Endothelial cell of coronary artery (primary cell): ENCODE data around the gene ELAVL3. TPM values are rescaled to one million over a fixed set of nuclear protein-coding genes. Genes with fewer than 3 reads are reported as not detected.

ENCODE experiments used
- total RNA-seq: library from RNA; depleted of rRNA; stranded (reverse); fragments of >200 nt; gene quantifications from 2 replicates; pipeline ENCODE4 v1.2.3, GENCODE V29; 2014

The ELAVL3 gene
- not detected in 2 replicates for total RNA-seq

DNA sequence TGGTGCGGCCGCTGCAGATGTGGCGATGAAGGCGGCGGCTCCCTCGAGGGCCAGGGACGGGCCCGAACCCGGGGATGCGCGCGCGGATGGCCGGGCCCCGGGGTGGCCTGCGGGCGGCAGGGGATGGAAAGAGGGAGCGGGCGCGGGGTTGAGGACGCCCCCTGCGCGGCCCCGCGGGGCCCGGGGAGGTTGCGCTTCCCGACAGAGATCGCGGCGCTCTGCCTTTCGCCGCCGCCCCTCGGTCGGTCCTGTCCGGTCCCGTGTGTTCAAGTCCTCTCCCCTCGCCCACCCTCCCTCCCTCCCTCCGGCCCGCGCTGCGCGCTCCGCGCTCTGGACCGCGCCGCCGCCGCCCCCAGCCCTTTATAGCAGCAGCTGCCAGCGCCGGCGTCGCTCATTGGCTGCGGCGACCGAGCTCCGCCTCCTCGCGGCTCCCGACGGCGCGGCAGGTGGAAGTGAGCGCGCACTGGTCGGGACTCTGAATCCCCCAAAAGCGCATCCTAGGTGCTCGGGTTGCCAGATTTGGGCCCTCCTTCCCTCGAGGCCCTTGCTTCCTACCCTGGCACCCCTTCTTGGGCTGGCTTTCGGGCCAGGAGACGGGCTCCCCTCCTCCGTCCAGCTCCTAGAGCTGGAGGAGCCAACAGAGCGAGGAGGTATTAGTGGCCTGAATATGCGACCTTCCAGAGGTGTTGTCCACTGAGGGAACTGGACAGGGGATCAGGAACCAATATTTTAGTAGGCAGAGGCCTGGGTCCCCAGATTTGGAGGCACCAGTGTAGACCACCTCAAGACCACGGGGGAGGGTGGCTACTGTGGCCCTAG lies at the start of gene ELAVL3:
Gene ELAVL3, minus strand, starts transcription at position 332 of the 819 bp plus-strand sequence. CDS start 438 bp downstream, outside the sequence.

DNA sequence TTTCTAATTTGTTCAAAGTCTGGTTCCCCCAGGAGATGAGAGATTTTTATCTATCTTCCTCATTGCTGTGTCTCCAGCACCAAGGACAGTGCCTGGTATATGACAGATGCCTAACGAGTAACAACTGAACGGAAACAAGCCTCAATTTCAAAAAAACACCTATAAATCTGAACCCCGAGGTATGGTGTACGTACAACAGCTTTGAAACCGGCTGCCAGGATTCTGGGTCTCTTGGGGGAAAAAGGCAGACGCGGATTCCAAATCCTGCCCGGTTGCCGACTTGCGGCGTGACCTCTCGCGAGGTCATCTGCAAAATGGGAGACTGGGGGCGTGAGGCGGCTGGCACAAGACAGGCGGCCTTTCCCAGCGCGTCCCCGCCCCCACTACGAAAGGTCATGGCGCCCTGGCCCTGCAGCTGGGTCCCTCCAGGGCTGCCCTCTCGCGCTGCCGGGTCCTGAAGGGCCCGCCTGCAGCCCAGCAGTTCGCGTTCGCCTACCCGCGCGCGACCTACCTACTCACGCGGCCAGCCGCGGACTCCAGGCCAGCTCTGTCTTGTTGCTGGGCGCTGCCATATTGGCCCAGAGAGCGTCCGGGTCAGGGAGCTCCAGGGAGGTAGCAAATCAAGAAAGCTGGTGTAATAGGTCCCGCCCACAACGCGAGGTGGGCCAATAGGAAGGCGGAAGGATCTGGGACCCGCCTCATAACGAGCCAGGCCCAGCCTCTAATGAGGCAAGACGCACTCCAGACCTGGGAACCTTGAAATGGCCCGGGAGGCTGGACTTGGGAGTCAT lies 47.9 kb upstream of the ELAVL3 start, which contains the start of gene ECSIT:
Gene ECSIT, minus strand, starts transcription at position 584 of the 791 bp plus-strand sequence. CDS start 9,964 bp downstream, outside the sequence.

DNA sequence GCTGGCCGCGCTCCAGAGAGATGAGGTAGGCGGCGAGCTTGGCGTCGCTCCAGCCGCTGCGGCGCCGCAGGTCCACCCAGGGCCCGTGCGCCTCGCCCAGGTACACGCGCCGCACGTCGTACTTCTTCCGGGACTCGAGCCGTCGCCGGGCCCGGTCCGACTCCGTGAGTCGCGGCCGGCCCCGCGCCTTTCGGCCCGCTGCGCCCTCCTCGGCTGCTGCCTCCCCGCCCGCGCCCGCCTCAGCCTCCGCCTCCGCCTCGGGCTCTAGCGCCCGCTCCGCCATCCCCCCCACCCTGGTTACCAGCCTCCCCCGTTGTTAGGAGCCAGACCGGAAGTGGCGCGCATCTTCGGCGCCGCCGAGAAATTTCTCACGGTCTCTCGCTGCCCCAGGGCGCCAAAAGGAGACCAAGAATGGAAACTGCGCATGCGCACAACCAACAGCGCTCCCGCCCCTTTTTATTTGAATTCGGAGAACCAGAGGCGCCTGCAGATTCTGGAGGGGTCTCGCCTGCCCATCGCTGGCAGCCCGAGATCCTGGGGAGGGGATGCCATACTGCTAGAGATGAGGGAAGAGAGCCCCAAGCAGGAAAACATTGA lies 24.8 kb upstream of the ELAVL3 start, which contains the start of gene ZNF653:
Gene ZNF653, minus strand, starts transcription at position 336 of the 597 bp plus-strand sequence. Its CDS starts 53 bp downstream, at position 283.

DNA sequence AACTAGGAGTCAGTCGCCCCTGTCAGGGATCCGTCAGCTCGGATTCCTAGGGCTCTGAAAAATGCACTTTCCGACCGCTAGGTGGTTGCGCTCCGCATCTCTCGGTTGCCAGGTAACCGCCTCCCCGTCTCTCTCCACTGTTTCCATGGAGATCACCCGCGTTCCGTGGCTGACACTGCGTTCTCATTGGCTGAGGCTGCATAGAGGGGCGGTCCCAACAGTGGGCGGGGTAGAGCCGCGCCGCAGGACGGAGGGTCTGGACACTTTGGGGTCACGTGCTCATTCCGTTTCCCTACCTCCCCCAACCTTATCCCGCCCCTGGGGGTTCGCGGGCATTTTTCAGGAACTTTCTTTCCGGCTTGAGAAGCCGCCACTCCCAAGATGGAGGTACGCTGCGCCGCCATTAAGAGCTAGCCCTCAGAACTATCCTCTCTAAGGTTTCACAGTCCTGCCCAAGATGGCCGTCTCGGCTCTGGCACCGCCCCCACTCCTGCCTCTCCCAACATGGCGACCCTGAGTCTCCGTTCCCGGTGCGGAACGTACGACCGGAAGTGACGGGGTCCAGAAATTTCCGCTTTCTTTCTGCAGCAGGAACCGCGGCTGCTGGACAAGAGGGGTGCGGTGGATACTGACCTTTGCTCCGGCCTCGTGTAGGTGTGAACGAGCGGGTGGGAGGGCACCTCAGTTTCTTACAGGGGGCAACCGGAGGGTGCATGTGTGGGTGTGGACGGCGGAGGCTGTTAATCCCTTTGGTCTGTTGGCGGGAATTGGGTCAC lies 45.6 kb downstream of the ELAVL3 start, which contains the start of the genes ODAD3 and PRKCSH:
Gene ODAD3, minus strand, starts transcription at position 65 of the 776 bp plus-strand sequence. CDS start 105 bp downstream, outside the sequence.
Gene PRKCSH, plus strand, starts transcription at position 579 of the 776 bp plus-strand sequence. CDS start 483 bp downstream, outside the sequence.

DNA sequence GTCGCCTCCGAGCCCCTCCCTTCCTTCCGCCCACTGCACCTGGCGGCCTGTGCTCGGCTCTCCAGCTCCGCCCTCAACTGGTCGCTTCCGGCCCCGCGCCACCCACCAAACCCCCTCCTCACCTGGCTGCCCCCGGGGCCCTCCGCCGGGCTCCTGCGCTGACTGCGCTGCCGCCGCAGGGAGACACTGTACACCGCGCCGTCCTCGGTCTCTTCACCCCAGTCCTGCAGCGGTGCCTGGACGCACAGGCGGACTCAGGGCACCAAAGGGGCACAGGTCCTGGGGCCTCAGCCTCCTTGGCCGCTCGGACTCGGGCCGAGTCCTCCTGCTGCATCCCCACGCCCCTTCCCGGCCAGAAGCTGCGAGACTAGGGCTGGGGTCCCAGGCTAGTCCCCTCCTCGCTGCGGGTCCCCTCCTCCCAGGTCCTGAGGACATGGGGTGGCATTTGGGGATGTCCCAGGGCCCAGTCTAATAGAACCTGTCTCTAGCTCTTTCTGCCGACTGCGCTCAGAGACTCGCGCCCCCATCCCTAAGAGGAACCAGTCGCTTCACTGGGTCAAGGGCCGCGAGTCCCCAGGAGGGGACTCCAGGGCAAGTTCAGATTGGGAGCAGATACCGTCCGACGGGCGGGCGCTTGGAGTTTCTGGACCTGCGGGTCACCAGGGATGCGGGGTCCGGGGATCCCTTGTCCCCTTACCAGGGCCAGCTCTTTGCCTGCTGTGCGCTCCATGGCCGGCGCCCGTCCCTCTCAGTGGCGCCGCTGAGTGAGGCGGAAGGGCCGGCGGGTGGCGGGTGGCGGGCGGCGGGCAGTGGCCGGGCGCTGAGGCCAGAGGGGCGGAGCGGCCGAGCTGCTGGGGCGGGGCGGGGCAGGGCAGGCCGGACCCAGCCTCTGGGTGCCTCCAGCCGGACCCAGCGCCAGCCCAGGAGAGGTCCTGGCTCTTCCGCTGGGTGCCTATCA lies 62.0 kb downstream of the ELAVL3 start, which contains the start of gene RGL3:
Gene RGL3, minus strand, starts transcription at position 766 of the 958 bp plus-strand sequence. Its CDS starts 36 bp downstream, at position 730.

Other genes starting within 250 kb of the ELAVL3 start
- not detected in 2 replicates for gene ANGPTL8, start 241.4 kb downstream of the ELAVL3 start, total RNA-seq
- 46.7 and 86.6 TPM in 2 replicates for gene DOCK6, start 218.5 kb downstream of the ELAVL3 start, total RNA-seq
- not detected in 2 replicates for gene TSPAN16, start 184.9 kb downstream of the ELAVL3 start, total RNA-seq
- gene RAB3D, start 141.4 kb downstream of the ELAVL3 start, total RNA-seq = 35.7 and 42.8 TPM in 2 replicates
- gene TMEM205, start 134.8 kb downstream of the ELAVL3 start, total RNA-seq = 54.2 and 67.8 TPM in 2 replicates
- gene CCDC159, start 134.5 kb downstream of the ELAVL3 start, total RNA-seq = 8.3 and 11.1 TPM in 2 replicates
- gene PLPPR2, start 125.6 kb downstream of the ELAVL3 start, total RNA-seq = 6.7 and 8.4 TPM in 2 replicates
- gene SWSAP1, start 106.4 kb downstream of the ELAVL3 start, total RNA-seq = 0.56 and 0.72 TPM in 2 replicates
- 6.3 and 6.7 TPM in 2 replicates for gene EPOR, start 96.7 kb downstream of the ELAVL3 start, total RNA-seq
- 0.27 and 1.5 TPM in 2 replicates for gene RGL3, start 61.7 kb downstream of the ELAVL3 start, total RNA-seq
- 0.09 and 0.28 TPM in 2 replicates for gene ODAD3, start 45.9 kb downstream of the ELAVL3 start, total RNA-seq
- gene PRKCSH, start 45.4 kb downstream of the ELAVL3 start, total RNA-seq = 109 and 151 TPM in 2 replicates
- gene ZNF653, start 24.8 kb upstream of the ELAVL3 start, total RNA-seq = 5.2 and 6.3 TPM in 2 replicates
- gene ECSIT, start 48.1 kb upstream of the ELAVL3 start, total RNA-seq = 30.2 and 44.1 TPM in 2 replicates
- gene CNN1, start 57.8 kb upstream of the ELAVL3 start, total RNA-seq = 2.0 and 6.9 TPM in 2 replicates
- 23.4 and 24.9 TPM in 2 replicates for gene ELOF1, start 78.2 kb upstream of the ELAVL3 start, total RNA-seq
- gene ACP5, start 96.6 kb upstream of the ELAVL3 start, total RNA-seq = 0.09 TPM in 2 replicates
- 18.7 and 21.2 TPM in 2 replicates for gene ZNF627, start 116.4 kb upstream of the ELAVL3 start, total RNA-seq